ENCODE measurements around the gene GADL1. TPM values are rescaled to one million over a fixed set of nuclear protein-coding genes. Genes with fewer than 3 reads are reported as not detected.

The GADL1 gene
- total RNA-seq, 2 donors from 2014 or later: not detected

DNA sequence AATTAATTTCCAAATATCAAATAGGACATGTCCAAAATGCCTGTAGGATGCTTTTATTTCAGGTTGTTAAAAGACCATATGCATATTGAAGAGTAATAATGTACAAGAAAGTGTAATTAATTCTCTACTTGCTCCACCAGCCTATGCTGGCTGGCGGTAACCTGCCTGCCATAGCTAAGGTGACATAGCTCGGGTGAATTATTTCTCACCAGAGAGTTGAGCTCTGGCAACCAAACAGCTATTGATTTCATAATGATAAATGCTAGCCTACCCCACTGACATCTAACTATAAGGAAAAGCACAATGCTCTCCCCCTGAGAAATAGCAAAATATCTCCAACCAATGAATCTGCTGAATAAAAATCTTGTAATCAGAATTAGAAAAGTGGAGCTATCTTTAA, 48.9 kb downstream of the GADL1 start:
- no peak overlapping the region for H3K4me3 ChIP-seq
- ATAC-seq (no peak), DNase-seq (no peak)
- 44 to 56% methylated on average over 2 of the region's 2 CpGs for WGBS, 2 donors
- intact Hi-C loops (cut with DNase I): no loop called here
- H3K4me1 ChIP-seq: peaks cover 11% of the 10 kb centered on the region
- no peaks in the 10 kb centered on the region for H3K9me3 ChIP-seq
- no peaks in the 10 kb centered on the region for H3K36me3 ChIP-seq (replicated peaks in 1 of 2; ENCODE audit: insufficient read depth in 1 of 2, low read depth in 2 of 2)
- H3K27me3 ChIP-seq: no peaks in the 10 kb centered on the region
- no peak overlapping the region for H3K27ac ChIP-seq
- TF ChIP-seq POLR2A (IDR thresholded peaks at IDR 0.05): no peak
- TF ChIP-seq, protein P1, sequence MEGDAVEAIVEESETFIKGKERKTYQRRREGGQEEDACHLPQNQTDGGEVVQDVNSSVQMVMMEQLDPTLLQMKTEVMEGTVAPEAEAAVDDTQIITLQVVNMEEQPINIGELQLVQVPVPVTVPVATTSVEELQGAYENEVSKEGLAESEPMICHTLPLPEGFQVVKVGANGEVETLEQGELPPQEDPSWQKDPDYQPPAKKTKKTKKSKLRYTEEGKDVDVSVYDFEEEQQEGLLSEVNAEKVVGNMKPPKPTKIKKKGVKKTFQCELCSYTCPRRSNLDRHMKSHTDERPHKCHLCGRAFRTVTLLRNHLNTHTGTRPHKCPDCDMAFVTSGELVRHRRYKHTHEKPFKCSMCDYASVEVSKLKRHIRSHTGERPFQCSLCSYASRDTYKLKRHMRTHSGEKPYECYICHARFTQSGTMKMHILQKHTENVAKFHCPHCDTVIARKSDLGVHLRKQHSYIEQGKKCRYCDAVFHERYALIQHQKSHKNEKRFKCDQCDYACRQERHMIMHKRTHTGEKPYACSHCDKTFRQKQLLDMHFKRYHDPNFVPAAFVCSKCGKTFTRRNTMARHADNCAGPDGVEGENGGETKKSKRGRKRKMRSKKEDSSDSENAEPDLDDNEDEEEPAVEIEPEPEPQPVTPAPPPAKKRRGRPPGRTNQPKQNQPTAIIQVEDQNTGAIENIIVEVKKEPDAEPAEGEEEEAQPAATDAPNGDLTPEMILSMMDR (IDR thresholded peaks at IDR 0.05): no peak

DNA sequence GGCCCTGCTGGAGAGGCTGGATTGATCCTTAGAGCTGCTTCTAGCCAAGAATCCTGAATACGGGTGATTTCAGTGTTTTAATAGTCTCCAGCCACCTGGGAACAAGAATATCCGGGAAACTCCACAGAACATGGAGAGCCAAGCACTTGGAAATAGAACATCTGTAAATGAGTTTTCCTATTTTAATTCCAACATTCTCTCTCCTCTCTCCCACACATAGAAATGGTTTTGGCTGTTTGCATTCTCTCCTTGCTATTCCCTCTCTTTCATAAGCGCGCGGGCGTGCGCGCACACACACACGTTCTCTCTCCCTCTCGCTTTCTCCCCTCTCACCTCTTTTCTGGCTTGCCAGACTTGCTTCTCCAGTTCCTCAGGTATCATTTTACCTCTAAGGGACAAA, 50.6 kb downstream of the GADL1 start:
- Histone ChIP-seq H3K4me3 (no peak overlapping the region), H3K9me3 (no peaks in the 10 kb centered on the region), H3K36me3 (replicated peaks in 1 of 2; ENCODE audit: insufficient read depth in 1 of 2, low read depth in 2 of 2) (no peaks in the 10 kb centered on the region), H3K27me3 (no peaks in the 10 kb centered on the region), H3K27ac (no peak overlapping the region), H3K4me1 (peaks cover 11% of the 10 kb centered on the region)
- TF ChIP-seq, protein P1 (IDR thresholded peaks at IDR 0.05): no peak
- ATAC-seq (no peak), DNase-seq (no peak)
- WGBS, 2 donors: 82 to 84% methylated on average over 10 of the region's 10 CpGs
- intact Hi-C loops (cut with DNase I): no loop called here

DNA sequence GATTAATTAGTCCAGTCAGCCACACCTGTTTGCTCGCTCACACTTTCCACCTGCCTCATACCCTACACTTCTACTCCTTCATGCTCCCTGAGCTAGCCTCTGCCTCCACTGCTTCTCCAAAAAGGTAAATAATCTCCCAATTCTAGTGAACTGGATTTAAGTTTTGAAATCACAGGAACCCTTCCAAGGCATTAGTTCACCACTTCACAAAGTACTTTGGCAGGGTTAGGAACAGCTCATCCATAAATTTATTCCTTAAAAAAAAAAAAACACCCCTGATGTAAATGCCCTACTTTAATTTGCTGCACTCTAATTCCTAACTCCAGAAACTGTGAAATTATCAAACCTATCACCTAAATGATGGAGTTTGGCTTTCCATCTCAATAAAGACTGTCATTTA, 58.3 kb downstream of the GADL1 start:
- no peaks in the 10 kb centered on the region for H3K4me1 ChIP-seq
- ATAC-seq: no peak
- H3K9me3 ChIP-seq: no peaks in the 10 kb centered on the region
- no peaks in the 10 kb centered on the region for H3K36me3 ChIP-seq (replicated peaks in 1 of 2; ENCODE audit: insufficient read depth in 1 of 2, low read depth in 2 of 2)
- no peak overlapping the region for H3K27ac ChIP-seq
- no peak for DNase-seq
- 88 to 92% methylated on average over 1 of the region's 1 CpG for WGBS, 2 donors
- intact Hi-C loops (cut with DNase I): no loop called here
- no peaks in the 10 kb centered on the region for H3K27me3 ChIP-seq
- no peak overlapping the region for H3K4me3 ChIP-seq
- TF ChIP-seq POLR2A (IDR thresholded peaks at IDR 0.05): no peak
- TF ChIP-seq, protein P1 (IDR thresholded peaks at IDR 0.05): no peak

DNA sequence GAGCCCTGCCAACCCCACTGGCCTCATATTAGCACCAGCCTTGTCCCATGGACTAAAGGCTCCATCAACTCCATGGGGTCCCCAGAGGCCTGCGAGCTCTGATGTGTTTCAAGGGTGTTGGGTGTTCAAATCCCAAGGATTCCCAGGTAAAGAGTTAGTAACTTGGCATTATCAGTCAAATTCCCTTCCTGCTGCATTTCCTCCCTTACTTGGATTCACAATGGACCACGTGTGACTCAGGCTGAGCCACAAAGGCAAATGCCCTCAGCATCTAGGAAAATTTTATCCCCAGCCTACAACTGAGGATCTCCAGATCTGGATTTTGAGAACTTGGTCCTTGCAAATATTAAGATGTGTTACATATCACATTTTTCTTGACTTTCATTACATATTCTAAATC, 58.8 kb downstream of the GADL1 start:
- WGBS, 2 donors: 52 to 63% methylated on average over 2 of the region's 2 CpGs
- ATAC-seq: no peak
- Histone ChIP-seq H3K9me3 (no peaks in the 10 kb centered on the region), H3K4me1 (no peaks in the 10 kb centered on the region), H3K4me3 (no peak overlapping the region), H3K27me3 (no peaks in the 10 kb centered on the region), H3K27ac (no peak overlapping the region), H3K36me3 (replicated peaks in 1 of 2; ENCODE audit: insufficient read depth in 1 of 2, low read depth in 2 of 2) (no peaks in the 10 kb centered on the region)
- TF ChIP-seq POLR2A (IDR thresholded peaks at IDR 0.05): no peak
- TF ChIP-seq, protein P1 (IDR thresholded peaks at IDR 0.05): no peak
- intact Hi-C loops (cut with DNase I): no loop called here
- no peak for DNase-seq

DNA sequence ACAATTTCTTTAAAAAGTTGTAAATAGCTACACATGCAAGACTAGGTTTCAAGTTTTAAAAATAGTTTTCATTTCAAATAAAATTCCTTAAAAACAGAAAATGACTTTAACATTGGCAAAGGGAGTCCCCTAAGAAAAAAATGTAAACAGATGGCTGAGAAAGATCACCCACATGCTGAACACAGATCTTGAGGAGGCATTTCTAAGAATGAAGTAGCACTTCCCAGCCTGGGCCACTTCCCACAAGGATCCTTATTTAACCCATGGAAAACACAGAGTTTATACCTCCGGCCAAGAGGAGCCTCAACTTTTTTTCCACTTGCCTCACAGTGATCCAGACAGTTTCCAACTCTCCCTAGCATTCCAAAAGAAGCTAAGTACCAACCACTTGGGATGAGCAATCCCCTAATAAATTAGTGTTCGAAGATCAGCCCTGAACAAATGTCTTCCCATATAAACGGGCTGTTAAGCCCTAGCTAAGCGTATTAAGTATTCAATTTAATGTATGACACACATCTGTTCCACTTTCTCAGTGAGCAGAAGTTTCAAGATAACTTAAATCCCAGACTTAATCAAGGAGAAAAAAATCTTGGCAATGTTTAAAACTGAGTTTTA, 61.4 kb downstream of the GADL1 start:
- ATAC-seq: no peak
- Histone ChIP-seq H3K27ac (no peak overlapping the region), H3K4me1 (no peaks in the 10 kb centered on the region), H3K9me3 (no peaks in the 10 kb centered on the region), H3K36me3 (replicated peaks in 1 of 2; ENCODE audit: insufficient read depth in 1 of 2, low read depth in 2 of 2) (no peaks in the 10 kb centered on the region), H3K4me3 (no peak overlapping the region), H3K27me3 (no peaks in the 10 kb centered on the region)
- DNase-seq: no peak
- 58 to 60% methylated on average over 4 of the region's 4 CpGs for WGBS, 2 donors
- no peak for TF ChIP-seq POLR2A (IDR thresholded peaks at IDR 0.05)
- TF ChIP-seq, protein P1 (IDR thresholded peaks at IDR 0.05): no peak
- intact Hi-C loops (cut with DNase I): no loop called here
